ENCODE measurements around the gene SS18L1.

DNA sequence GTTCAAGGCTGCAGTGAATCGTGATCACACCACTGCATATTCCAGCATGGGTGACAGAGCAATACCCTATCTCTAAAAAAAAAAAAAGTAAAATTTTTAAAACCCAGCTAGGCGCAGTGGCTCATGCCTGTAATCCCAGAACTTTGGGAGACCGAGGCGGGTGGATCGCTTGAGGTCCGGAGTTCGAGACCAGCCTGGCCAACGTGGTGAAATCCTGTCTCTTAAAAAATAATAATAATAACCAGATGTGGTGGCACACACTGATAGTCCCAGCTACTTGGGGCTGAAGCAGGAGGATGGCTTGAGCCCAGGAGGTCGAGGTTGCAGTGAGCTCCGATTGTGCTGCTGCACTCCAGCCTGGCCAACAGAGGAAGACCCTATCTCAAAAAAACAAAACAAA lies 52.7 kb downstream of the SS18L1 start:
- no peak for TF ChIP-seq POLR2A (IDR thresholded peaks at IDR 0.05)
- TF ChIP-seq, protein P1, sequence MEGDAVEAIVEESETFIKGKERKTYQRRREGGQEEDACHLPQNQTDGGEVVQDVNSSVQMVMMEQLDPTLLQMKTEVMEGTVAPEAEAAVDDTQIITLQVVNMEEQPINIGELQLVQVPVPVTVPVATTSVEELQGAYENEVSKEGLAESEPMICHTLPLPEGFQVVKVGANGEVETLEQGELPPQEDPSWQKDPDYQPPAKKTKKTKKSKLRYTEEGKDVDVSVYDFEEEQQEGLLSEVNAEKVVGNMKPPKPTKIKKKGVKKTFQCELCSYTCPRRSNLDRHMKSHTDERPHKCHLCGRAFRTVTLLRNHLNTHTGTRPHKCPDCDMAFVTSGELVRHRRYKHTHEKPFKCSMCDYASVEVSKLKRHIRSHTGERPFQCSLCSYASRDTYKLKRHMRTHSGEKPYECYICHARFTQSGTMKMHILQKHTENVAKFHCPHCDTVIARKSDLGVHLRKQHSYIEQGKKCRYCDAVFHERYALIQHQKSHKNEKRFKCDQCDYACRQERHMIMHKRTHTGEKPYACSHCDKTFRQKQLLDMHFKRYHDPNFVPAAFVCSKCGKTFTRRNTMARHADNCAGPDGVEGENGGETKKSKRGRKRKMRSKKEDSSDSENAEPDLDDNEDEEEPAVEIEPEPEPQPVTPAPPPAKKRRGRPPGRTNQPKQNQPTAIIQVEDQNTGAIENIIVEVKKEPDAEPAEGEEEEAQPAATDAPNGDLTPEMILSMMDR (IDR thresholded peaks at IDR 0.05): no peak
